GM21447 (cell line): Measurements from ENCODE around the gene FOXP4.
A peak's percentile ranks its signal among the peaks of the same experiment; 100 is the strongest.

ENCODE experiments used
- ATAC-seq: cut with Tn5 transposase; IDR thresholded peaks from one replicate; pipeline ENCODE4 v1.9.1; 2021; ENCODE audit not compliant: unreplicated experiment

Gene FOXP4

GRCh38 chr6:41519745-41520699 is 26.2 kb upstream of the FOXP4 start:
- ATAC-seq, result no peak

- ATAC-seq, result no peak
These were observed 23.2 kb upstream of the FOXP4 start for GRCh38 chr6:41522780-41523548.

GRCh38 chr6:41523915-41524633 is 22.1 kb upstream of the FOXP4 start:
- no peak for ATAC-seq

GRCh38 chr6:41524634-41525011 is 21.6 kb upstream of the FOXP4 start:
- ATAC-seq, result no peak

- no peak for ATAC-seq
These were observed 18.3 kb upstream of the FOXP4 start for GRCh38 chr6:41527721-41528408.

GRCh38 chr6:41528409-41528963 is 17.7 kb upstream of the FOXP4 start:
- ATAC-seq, result no peak

GRCh38 chr6:41529049-41529448 is 17.1 kb upstream of the FOXP4 start:
- no peak for ATAC-seq

GRCh38 chr6:41529970-41530369 is 16.2 kb upstream of the FOXP4 start:
- ATAC-seq, result no peak

GRCh38 chr6:41530476-41530875 is 15.7 kb upstream of the FOXP4 start:
- ATAC-seq, result no peak

GRCh38 chr6:41531016-41531415 is 15.2 kb upstream of the FOXP4 start:
- ATAC-seq, result no peak

GRCh38 chr6:41531591-41532582 is 14.3 kb upstream of the FOXP4 start:
- peak; percentile 92 for ATAC-seq

GRCh38 chr6:41535766-41536165 is 10.4 kb upstream of the FOXP4 start:
- no peak for ATAC-seq

GRCh38 chr6:41536795-41537758 is 9.1 kb upstream of the FOXP4 start:
- no peak for ATAC-seq

GRCh38 chr6:41538556-41539182 is 7.5 kb upstream of the FOXP4 start:
- ATAC-seq, result no peak

GRCh38 chr6:41539204-41539603 is 7.0 kb upstream of the FOXP4 start:
- no peak for ATAC-seq

GRCh38 chr6:41541364-41541763 is 4.8 kb upstream of the FOXP4 start:
- ATAC-seq, result no peak

GRCh38 chr6:41543087-41543486 is 3.1 kb upstream of the FOXP4 start:
- ATAC-seq, result no peak

GRCh38 chr6:41545247-41545702 is 906 bp upstream of the FOXP4 start:
- ATAC-seq, result no peak
